Colonic mucosa (tissue), 4 donors: Measurements from ENCODE around the gene GPR162. TPM values are rescaled to one million over a fixed set of nuclear protein-coding genes. Genes with fewer than 3 reads are reported as not detected.
A peak's percentile ranks its signal among the peaks of the same experiment; 100 is the strongest.
"Not testable (repeated sequence)": the region's sequence is repeated elsewhere in the genome, so short reads cannot be mapped to it uniquely, and the experiment has no call there.

Experiments used
- DNase-seq: peaks from one replicate; pipeline ENCODE4 v3.0.0-alpha.2; 2020
- H3K27ac ChIP-seq: fragments of 200-600 bp; one replicate; pipeline ENCODE4 v1.8.0; 2021
- H3K27me3 ChIP-seq: fragments of 200-600 bp; one replicate; pipeline ENCODE4 v1.8.0; 2021
- H3K36me3 ChIP-seq: fragments of 200-600 bp; one replicate; pipeline ENCODE4 v1.8.0; 2021
- H3K4me1 ChIP-seq: fragments of 200-600 bp; one replicate; pipeline ENCODE4 v1.8.0; 2021; ENCODE audit warnings: mild to moderate bottlenecking
- H3K4me3 ChIP-seq: fragments of 200-600 bp; one replicate; pipeline ENCODE4 v1.8.0; 2021
- H3K9ac ChIP-seq, 2 donors: one replicate each; pipeline ENCODE4 v1.7.0; 2013; ENCODE audit warnings: control low read depth in 2 of 2, low read depth in 2 of 2, low read length in 2 of 2
- H3K9me3 ChIP-seq: fragments of 200-600 bp; one replicate; pipeline ENCODE4 v1.8.0; 2021
- intact Hi-C: fragments of 100-400 bp; cut with DNase I; formaldehyde crosslinking; loops from one replicate; pipeline ENCODE4 v1.14.1; 2022
- total RNA-seq, 2 donors: library from RNA; stranded (reverse); fragmentation: NEBNext Ultra II Directional in 1 of 2; extraction: Animal tissue kit (Norgen Biotek cat#: 25700) in 1 of 2; gene quantifications; one replicate each; pipeline ENCODE4 v1.2.1, GENCODE V29; 2021
- TF ChIP-seq, protein P1 (sequence below): fragments of 200-600 bp; IDR thresholded peaks from one replicate; pipeline ENCODE4 v1.8.0; 2022; ENCODE audit warnings: antibody characterized with exemption, mild to moderate bottlenecking
- donor health status: healthy.
- donor health status: DM: no; HTN: no; CAD: no.
- donor health status: DM: no; HTN: no; CAD: no.

GPR162 gene
- total RNA-seq, 2 donors from 2014 or later: 1.9 to 2.7 TPM

DNA sequence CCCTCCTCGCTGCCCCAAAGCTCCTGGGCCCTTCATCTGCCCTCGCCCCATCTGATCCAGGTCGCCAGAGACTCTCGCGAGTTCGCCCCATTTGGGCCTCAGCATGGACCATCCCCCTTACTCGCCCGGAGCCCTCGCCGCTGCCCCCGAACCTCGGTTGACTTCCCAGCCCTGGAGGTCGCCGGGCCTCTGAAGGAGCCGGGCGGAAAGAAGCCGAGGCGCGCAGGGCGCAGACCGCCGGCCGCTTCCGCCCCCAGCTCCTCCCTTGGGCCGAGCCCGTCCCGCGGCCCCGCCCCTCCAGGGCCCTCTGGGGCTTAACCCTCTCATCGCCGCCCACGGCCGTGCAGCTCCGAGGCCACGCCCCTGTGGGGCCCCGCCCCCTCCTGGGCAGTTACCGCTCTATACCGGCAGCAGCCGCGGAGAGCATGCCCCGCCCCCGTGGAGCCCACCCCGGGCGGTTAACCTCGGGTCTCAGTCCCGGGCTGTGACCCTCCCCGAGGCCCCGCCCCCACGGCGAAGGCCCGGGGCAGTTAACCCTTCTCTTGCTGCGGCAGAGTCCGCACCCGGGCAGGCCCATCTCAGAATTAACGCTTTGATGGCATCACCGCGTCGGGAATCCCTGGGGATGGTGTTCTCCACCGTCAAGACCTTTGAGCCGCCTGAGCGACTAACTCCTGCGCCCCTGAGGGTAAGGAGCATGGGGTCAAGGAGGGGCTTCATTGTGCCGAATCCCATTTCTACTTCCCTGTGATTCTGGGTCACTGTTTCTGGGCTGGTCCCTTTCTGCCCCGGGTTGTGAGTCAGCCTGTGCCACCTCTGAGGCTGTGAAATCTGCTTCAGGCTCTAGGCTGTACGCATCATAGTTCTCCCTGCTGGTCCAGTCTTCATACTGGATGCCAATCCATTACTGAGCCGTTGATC is 51.7 kb downstream of the GPR162 start, which contains the start of gene SPSB2:
SPSB2 (minus strand) TSS at position 210 of the 921 bp plus-strand sequence. CDS start 402 bp downstream, outside the sequence.
- Histone ChIP-seq H3K9me3 (no peaks in the 10 kb centered on the region), H3K4me1 (peaks cover 19% of the 10 kb centered on the region), H3K27ac (peak within 1 kb of the TSS; percentile 77), H3K4me3 (peak within 1 kb of the TSS; percentile 80), H3K36me3 (peaks cover 12% of the 10 kb centered on the region), H3K9ac (peak within 1 kb of the TSS; percentile 81 to 95), H3K27me3 (no peaks in the 10 kb centered on the region)
- TF ChIP-seq, protein P1, sequence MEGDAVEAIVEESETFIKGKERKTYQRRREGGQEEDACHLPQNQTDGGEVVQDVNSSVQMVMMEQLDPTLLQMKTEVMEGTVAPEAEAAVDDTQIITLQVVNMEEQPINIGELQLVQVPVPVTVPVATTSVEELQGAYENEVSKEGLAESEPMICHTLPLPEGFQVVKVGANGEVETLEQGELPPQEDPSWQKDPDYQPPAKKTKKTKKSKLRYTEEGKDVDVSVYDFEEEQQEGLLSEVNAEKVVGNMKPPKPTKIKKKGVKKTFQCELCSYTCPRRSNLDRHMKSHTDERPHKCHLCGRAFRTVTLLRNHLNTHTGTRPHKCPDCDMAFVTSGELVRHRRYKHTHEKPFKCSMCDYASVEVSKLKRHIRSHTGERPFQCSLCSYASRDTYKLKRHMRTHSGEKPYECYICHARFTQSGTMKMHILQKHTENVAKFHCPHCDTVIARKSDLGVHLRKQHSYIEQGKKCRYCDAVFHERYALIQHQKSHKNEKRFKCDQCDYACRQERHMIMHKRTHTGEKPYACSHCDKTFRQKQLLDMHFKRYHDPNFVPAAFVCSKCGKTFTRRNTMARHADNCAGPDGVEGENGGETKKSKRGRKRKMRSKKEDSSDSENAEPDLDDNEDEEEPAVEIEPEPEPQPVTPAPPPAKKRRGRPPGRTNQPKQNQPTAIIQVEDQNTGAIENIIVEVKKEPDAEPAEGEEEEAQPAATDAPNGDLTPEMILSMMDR: no peak
- intact Hi-C loops: no loop called here
- peak; percentile 99 for DNase-seq

DNA sequence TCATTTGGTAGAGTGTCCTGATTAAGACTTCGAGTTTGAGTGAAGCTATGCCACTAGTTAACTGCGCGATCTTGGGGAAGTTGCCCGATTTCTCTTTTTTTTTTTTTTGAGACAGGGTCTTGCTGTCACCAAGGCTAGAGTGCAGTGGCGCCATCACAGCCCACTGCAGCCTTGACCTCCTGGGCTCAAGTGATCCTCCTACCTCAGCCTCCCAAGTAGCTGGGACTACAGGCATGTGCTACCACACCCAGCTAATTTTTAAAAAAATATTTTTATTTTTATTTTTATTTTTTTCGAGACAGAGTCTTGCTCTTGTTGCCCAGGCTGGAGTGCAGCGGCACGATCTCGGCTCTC is 52.4 kb downstream of the GPR162 start:
- H3K4me3 ChIP-seq: peak overlapping the region; percentile 80
- peaks cover 15% of the 10 kb centered on the region for H3K4me1 ChIP-seq
- intact Hi-C loops, DNase-seq, H3K27me3 ChIP-seq, H3K9me3 ChIP-seq: not testable (repeated sequence)
- peak overlapping the region; percentile 57 to 88 for H3K9ac ChIP-seq
- H3K27ac ChIP-seq: peak overlapping the region; percentile 77
- H3K36me3 ChIP-seq: peaks cover 12% of the 10 kb centered on the region

Other genes with a start within 250 kb of the GPR162 start
- gene CHD4, start 214.4 kb upstream of the GPR162 start, total RNA-seq: 100 to 1,000 TPM; 153 to 199 TPM
- 10 to 100 TPM; 27.0 to 32.7 TPM for gene LPAR5, start 185.9 kb upstream of the GPR162 start, total RNA-seq
- 1 to 10 TPM; 1.6 to 1.9 TPM for gene ACRBP, start 174.4 kb upstream of the GPR162 start, total RNA-seq
- 10 to 100 TPM; 20.0 to 33.8 TPM for gene ING4, start 158.7 kb upstream of the GPR162 start, total RNA-seq
- gene ZNF384, start 132.4 kb upstream of the GPR162 start, total RNA-seq: 10 to 100 TPM; 50.0 to 53.6 TPM
- 1 to 10 TPM in 1 of 2 donors, under 1 TPM in 1; 0.44 to 1.2 TPM for gene PIANP, start 121.0 kb upstream of the GPR162 start, total RNA-seq
- gene COPS7A, start 97.8 kb upstream of the GPR162 start, total RNA-seq: 10 to 100 TPM; 33.3 to 47.6 TPM
- 100 to 1,000 TPM; 199 to 212 TPM for gene MLF2, start 68.7 kb upstream of the GPR162 start, total RNA-seq
- 100 to 1,000 TPM; 169 to 182 TPM for gene PTMS, start 55.5 kb upstream of the GPR162 start, total RNA-seq
- gene LAG3, start 49.3 kb upstream of the GPR162 start, total RNA-seq: 1 to 10 TPM; 1.0 to 1.2 TPM
- 10 to 100 TPM in 1 of 2 donors, 1 to 10 TPM in 1; 6.2 to 13.4 TPM for gene CD4, start 32.3 kb upstream of the GPR162 start, total RNA-seq
- 1 to 10 TPM; 4.4 to 5.3 TPM for gene P3H3, start 6.6 kb downstream of the GPR162 start, total RNA-seq
- under 1 TPM; 0.62 to 0.72 TPM for gene GNB3, start 19.1 kb downstream of the GPR162 start, total RNA-seq
- 10 to 100 TPM; 11.4 to 63.7 TPM for gene CDCA3, start 29.5 kb downstream of the GPR162 start, total RNA-seq
- gene USP5, start 30.3 kb downstream of the GPR162 start, total RNA-seq: 100 to 1,000 TPM in 1 of 2 donors, 10 to 100 TPM in 1; 82.6 to 132 TPM
- gene TPI1, start 45.7 kb downstream of the GPR162 start, total RNA-seq: 1,000 to 10,000 TPM; 1,097 to 1,106 TPM
- 10 to 100 TPM in 1 of 2 donors, 1 to 10 TPM in 1; 8.4 to 19.8 TPM for gene SPSB2, start 51.5 kb downstream of the GPR162 start, total RNA-seq
- gene LRRC23, start 83.0 kb downstream of the GPR162 start, total RNA-seq: 1 to 10 TPM; 7.3 to 8.0 TPM
- 10 to 100 TPM in 1 of 2 donors, 1 to 10 TPM in 1; 7.6 to 15.7 TPM for gene ENO2, start 92.8 kb downstream of the GPR162 start, total RNA-seq
- 100 to 1,000 TPM in 1 of 2 donors, 10 to 100 TPM in 1; 67.5 to 103 TPM for gene ATN1, start 106.1 kb downstream of the GPR162 start, total RNA-seq
- not detected for gene RNU7-1, start 122.0 kb downstream of the GPR162 start, total RNA-seq
- 100 to 1,000 TPM; 114 to 206 TPM for gene C12orf57, start 122.2 kb downstream of the GPR162 start, total RNA-seq
- 10 to 100 TPM; 44.8 to 48.1 TPM for gene PTPN6, start 129.5 kb downstream of the GPR162 start, total RNA-seq
- gene PHB2, start 148.8 kb downstream of the GPR162 start, total RNA-seq: 100 to 1,000 TPM; 233 to 323 TPM
- 10 to 100 TPM; 27.2 to 62.3 TPM for gene EMG1, start 149.1 kb downstream of the GPR162 start, total RNA-seq
- gene LPCAT3, start 196.7 kb downstream of the GPR162 start, total RNA-seq: 10 to 100 TPM; 71.8 to 77.9 TPM
- gene C1S, start 238.9 kb downstream of the GPR162 start, total RNA-seq: 10 to 100 TPM; 35.8 to 97.2 TPM